G401 (cell line): ENCODE results near the gene ZBTB6. TPM values are rescaled to one million over a fixed set of nuclear protein-coding genes. Genes with fewer than 3 reads are reported as not detected.

Experiments
- DNase-seq: peaks from one replicate; pipeline ENCODE4 v3.0.0-alpha.2; 2015; ENCODE audit warnings: low spot score
- in situ Hi-C: cut with HindIII; loops from 2 replicates; pipeline ENCODE4 v1.10.0; 2016; ENCODE audit warnings: low sequenced_read_pairs, mixed read lengths
- total RNA-seq: library from RNA; depleted of rRNA; stranded (reverse); fragments of >200 nt; shearing (Covaris generic); gene quantifications from 2 replicates; pipeline ENCODE4 v1.2.3, GENCODE V29; 2014; rRNA removed

Gene ZBTB6, protein sequence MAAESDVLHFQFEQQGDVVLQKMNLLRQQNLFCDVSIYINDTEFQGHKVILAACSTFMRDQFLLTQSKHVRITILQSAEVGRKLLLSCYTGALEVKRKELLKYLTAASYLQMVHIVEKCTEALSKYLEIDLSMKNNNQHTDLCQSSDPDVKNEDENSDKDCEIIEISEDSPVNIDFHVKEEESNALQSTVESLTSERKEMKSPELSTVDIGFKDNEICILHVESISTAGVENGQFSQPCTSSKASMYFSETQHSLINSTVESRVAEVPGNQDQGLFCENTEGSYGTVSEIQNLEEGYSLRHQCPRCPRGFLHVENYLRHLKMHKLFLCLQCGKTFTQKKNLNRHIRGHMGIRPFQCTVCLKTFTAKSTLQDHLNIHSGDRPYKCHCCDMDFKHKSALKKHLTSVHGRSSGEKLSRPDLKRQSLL
- total RNA-seq, result 8.8 and 10.1 TPM in 2 replicates

GRCh38 chr9:122912964-122913673 is at the start of gene ZBTB6:
Gene ZBTB6 (minus strand): TSS chr9:122913323. CDS start chr9:122912072, 1,251 bp downstream.
- DNase-seq, result peak; percentile 97
- in situ Hi-C loops, result no loop called here

DNA sequence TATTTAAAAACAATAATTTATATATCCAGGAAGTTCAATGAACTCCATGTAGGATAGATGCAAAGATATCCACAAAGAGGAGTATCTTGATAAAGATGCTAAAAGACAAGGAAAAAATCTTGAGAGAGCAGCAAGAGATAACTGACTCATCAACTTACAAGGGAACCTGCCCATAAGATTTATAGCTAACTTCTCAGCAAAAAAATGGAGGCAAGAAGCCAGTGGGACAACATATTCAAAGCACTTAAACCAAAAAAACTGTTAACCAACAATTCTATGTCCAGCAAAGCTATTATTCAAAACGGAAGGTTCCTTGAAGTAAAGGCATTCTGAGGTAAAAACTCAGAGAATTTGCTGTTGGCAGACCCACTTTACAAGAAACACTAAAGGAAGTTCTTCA is 48.0 kb upstream of the ZBTB6 start:
- DNase-seq, result no peak
- in situ Hi-C loops, result no loop called here

DNA sequence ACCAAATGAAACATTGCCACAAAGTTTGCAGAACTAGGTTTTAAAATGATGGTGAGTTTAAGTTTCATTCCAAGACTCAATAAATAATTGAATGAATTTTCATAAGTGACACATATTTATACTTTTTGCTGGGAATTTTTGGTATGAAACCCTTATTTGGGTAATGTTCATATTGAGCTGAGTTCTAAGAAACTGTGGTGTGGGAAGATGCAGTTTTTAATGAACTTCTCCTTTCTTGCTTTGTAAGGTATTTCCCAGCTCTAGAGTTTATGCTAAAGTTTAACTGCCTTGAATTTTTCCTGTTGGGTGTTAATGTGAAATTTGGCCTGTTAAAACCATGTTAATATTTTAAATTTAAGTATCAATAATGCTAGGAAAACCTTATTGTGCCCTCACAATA is 42.8 kb upstream of the ZBTB6 start:
- no peak for DNase-seq
- in situ Hi-C loops, result no loop called here

GRCh38 chr9:122954253-122954691 is 41.1 kb upstream of the ZBTB6 start:
- in situ Hi-C loops, result no loop called here
- no peak for DNase-seq

DNA sequence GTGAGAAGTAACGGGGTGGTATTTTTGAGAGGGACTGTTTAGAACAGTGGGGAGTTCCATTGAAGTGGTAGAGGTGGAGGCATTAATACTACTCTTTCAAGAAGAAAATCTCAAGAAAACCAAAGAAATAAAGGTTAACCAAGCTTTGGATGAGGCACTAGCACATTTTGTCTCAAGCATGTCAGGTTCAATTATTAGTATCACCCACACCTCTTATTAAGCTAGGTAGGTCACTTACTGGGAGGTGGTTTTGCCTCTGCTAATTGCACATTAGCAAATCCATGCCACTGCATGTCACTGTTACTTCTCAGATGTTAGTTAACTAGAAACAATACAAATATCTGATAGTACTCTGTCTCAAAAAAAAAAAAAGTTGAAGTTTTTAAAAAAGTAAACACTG is 37.9 kb upstream of the ZBTB6 start:
- in situ Hi-C loops, result no loop called here
- no peak for DNase-seq

GRCh38 chr9:122950263-122950662 is 37.1 kb upstream of the ZBTB6 start:
- DNase-seq, result no peak
- in situ Hi-C loops, result no loop called here

- no peak for DNase-seq
- in situ Hi-C loops, result no loop called here
Observed at GRCh38 chr9:122949696-122950095, 36.6 kb upstream of the ZBTB6 start.

- in situ Hi-C loops, result no loop called here
- DNase-seq, result no peak
Observed at GRCh38 chr9:122948313-122948712, 35.2 kb upstream of the ZBTB6 start.

GRCh38 chr9:122946461-122947005 is 33.4 kb upstream of the ZBTB6 start:
- no peak for DNase-seq
- in situ Hi-C loops, result no loop called here

DNA sequence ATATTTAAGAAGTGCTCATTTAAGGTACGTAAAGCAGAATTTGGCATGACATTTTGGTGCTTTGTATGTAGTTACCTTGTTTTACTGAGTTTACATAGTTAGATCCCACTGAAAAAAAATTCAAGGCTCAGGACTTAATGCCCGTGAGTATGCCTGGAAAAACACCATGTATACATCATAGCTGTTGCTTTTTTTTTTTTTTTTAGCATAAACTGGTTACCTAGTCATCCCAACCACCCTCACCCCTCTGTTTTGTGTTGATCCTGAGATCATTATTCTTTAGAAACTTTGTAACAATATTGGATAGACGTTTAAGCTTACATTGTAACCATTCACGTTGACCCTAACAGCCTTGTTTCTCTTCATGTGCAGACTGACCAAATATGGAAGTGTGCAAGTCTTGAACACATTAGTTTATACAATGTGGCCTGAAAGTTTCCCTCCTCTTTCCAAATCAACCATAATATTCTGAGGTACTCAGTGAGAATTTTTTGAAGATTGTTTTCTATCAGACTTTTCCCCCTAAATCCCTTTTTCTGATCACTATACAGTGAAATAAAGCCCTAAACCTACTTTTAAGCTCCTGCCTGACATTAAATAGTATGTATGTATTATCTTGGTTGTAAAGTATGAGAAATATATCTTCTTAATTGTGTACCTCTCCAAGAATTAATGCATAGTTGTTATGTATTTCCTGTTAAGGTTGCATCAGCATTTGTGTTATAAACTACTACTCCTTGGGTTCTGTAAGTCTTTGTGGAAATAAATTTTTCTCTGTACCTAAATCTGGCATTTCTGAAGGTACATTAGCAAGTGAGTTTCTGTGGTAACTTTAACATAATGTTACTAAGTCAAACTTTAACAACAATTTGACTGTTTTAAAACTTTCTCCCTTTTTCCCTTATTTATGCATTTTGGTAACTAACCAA is 32.1 kb upstream of the ZBTB6 start:
- no peak for DNase-seq
- in situ Hi-C loops, result no loop called here

DNA sequence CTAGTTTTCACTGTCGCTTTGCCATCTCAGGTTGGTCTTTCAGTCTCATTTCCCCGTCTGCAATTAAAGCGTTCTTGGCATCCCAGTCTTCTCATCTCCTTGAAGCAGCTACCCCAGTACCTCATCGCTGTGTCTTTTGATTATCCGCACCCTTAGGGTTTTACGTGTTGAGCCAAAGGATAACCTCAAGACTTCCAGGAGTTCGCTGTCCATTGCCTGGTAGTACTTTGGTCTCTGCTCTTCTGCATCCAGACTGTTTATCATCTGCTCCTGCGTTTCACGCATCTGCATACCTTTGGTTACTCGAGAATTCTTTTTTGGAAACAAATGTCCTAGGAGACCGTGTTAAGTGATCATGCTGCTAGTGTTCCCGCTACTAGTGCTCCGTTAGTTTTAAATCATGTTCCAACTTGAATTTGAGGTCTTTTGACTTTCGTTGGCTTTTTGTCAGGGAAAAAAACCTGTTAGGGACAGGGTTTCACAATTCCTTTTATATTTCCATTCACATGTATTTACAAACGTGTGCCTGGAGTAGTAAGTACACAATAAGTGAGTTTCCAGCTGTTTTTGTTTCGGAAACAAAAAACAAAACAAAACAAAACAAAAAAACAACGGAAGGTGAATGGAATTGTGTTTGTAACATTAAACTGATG is 28.6 kb upstream of the ZBTB6 start:
- in situ Hi-C loops, result no loop called here
- DNase-seq, result no peak

DNA sequence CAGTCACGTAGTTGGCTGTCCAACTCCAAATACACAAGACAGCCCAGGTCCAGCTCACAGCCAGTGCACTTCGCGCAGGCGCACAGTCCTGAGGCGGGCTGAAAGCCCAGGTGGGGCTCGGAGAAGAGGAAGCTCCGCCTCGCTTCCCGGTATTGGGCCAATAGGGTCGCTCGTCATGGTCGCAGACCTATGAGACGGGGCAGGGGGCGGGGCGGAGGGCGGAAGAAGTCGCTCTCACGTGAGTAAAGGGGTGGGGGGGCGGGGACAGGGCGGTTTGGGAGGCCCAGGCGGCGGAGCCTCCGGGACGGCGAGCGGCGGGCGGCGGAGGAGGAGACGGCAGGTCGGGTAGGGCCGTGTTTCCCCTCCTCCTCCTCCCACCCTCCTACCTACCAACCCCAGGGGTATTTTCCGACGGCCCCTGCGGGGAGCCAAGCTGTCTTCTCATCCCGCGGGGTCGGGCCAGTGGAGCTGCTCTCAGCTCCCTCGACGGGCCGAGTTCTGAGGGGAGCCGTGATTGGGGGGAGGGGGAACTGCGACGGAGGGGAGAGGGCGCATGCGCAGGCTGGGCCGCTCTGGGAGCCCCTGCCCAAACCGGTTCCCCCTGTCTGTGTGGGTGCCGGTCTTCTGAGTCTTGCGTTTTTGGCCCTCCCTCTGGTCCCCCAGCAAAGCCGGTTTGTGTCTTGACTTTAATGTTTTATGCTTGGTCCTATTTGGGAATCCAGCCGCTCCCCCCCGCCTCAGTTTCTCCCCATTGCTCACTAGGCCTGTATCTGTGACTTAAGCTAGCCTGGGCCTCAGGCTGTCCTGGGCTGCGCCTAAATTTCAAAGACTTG is 27.8 kb upstream of the ZBTB6 start, which contains the start of gene RABGAP1:
Gene RABGAP1, plus strand, starts transcription at position 272 of the 833 bp plus-strand sequence. CDS start 16,040 bp downstream, outside the sequence.
- DNase-seq, result peak; percentile 99
- in situ Hi-C loops, result no loop called here

- no peak for DNase-seq
- in situ Hi-C loops, result no loop called here
Observed at GRCh38 chr9:122940454-122940748, 27.3 kb upstream of the ZBTB6 start.

GRCh38 chr9:122939601-122940000 is 26.5 kb upstream of the ZBTB6 start:
- in situ Hi-C loops, result no loop called here
- DNase-seq, result no peak

DNA sequence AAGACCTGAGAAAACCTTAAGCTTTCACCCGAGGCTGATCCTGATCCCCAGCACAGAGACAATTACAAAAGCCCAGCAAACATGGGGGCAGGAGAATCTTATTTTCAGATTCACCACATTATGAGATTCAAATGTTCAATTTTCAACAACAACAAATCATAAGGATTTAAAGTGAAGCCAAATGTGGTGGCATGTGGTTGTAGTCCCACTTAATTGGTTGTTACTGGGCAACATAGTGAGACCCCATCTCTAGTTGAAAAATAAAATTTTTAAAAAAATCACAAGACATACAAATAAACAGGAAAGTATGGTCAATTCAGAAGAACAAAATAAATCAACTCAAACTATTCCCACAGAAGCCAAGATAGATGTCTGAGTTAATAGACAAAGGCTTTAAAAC is 23.8 kb upstream of the ZBTB6 start:
- no peak for DNase-seq
- in situ Hi-C loops, result no loop called here

- in situ Hi-C loops, result no loop called here
- no peak for DNase-seq
Observed at GRCh38 chr9:122936464-122936863, 23.3 kb upstream of the ZBTB6 start.

DNA sequence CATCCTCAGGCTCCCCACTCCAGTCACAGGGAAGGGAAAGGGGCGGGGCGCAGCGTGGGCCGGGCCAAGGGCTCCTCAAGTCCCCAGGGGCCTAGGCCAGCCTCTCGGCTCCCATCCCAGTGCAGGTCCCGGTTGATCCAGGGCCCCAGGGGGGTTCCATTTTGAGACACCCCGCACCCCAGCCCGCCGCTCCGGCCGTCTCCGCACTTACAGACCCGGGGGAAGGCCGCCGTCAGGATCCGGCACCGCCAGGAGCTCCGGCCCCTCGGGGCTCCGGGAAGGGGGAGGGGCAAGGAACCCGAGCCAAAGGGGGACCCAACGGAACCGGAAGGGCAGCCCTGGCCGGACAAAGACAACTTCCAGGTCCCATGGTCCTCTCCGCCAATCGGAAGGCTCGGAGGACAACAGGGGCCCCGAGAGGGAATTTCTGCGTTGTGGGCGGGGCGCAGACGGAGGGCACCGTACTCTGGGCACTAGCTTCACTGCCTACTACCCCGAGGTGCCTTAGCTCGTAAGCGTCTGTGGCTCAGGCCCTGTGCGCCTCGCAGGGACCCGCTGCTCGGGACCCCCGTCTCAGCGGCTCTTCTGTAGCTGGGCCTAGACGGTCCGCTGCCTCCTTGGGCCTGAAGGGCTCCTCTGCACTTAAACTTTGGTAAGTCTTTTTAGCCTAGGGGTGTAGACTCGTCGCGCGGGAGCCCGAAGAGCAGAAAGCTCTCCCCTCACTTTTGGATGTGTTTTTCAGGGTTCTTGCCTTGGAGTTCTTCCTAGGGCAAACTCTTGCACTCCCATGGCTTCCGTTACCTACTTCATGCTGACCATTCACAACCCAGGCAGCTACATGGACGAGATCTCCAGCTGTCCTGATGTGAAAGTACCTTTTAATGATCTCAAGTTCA is 18.4 kb upstream of the ZBTB6 start, which contains the start of gene ZBTB26:
Gene ZBTB26, minus strand, starts transcription at position 287 of the 896 bp plus-strand sequence. CDS start 11,578 bp downstream, outside the sequence.
- in situ Hi-C loops, result no loop called here
- DNase-seq, result peak; percentile 95
